Esophagus squamous epithelium (tissue), 4 donors: Measurements from ENCODE around the gene CSNK1A1.

Experiments used
- POLR2A ChIP-seq, 4 donors: fragments of 450-650 bp; IDR thresholded peaks; one replicate each; pipeline ENCODE4 v1.6.1; 2017; ENCODE audit warnings: antibody characterized with exemption in 4 of 4, mild to moderate bottlenecking in 4 of 4, moderate library complexity in 3 of 4
- TF ChIP-seq, protein P1 (sequence below), 6 experiments: fragments of 450-650 bp in 4 of 6; fragments of 200-600 bp in 2 of 6; sonication (generic) in 2 of 6; IDR thresholded peaks; one replicate each; pipeline ENCODE4 v1.5.1; 2016 to 2019; ENCODE audit warnings: antibody characterized with exemption in 6 of 6, mild to moderate bottlenecking in 4 of 6, moderate library complexity in 4 of 6

DNA sequence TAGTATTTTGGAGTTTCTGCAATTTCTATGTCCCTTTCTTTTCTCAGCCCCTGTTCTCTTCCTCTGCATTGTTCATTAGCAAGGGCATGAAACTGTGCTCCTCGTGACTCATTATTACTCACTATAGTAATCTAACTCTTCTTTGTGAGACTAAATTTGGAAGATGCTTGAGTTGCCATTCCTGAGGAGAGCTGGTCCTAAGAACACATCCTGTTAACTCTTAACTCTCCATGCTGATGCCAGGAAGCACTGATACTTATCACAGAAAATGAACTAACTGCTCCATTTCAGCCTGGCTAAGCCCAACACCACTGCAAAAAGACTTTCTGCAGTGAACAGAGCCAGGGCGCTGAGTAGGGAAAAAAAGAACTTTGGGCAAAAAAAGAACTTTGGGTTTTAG is 10.6 kb upstream of the CSNK1A1 start:
- TF ChIP-seq, protein P1, sequence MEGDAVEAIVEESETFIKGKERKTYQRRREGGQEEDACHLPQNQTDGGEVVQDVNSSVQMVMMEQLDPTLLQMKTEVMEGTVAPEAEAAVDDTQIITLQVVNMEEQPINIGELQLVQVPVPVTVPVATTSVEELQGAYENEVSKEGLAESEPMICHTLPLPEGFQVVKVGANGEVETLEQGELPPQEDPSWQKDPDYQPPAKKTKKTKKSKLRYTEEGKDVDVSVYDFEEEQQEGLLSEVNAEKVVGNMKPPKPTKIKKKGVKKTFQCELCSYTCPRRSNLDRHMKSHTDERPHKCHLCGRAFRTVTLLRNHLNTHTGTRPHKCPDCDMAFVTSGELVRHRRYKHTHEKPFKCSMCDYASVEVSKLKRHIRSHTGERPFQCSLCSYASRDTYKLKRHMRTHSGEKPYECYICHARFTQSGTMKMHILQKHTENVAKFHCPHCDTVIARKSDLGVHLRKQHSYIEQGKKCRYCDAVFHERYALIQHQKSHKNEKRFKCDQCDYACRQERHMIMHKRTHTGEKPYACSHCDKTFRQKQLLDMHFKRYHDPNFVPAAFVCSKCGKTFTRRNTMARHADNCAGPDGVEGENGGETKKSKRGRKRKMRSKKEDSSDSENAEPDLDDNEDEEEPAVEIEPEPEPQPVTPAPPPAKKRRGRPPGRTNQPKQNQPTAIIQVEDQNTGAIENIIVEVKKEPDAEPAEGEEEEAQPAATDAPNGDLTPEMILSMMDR (IDR thresholded peaks at IDR 0.05) = no peak
- no peak for TF ChIP-seq POLR2A (IDR thresholded peaks at IDR 0.05)
